Measurements from ENCODE around the gene CTDNEP1.

CTDNEP1 gene

DNA sequence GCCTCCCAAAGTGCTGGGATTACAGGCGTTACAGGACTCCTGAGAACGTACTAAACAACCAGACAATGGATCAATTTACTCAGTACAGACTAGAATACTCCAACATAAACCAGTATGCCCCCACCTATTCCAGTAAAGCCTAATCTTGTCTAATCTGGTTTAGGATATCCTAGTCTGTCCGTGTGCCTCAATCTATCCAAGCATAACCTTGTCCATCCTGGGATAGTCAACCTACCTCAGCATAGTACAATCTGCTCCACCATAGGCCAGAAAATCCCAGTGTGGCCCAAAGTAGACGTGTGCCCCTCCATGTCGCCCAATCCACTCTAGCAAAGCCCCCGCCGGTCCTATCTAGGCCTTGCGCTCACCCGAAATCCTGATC lies 17.8 kb downstream of the CTDNEP1 start:
- peak overlapping the region; percentile 85 for H3K4me3 ChIP-seq (ENCODE audit: low read length)
- TF ChIP-seq, protein P1, sequence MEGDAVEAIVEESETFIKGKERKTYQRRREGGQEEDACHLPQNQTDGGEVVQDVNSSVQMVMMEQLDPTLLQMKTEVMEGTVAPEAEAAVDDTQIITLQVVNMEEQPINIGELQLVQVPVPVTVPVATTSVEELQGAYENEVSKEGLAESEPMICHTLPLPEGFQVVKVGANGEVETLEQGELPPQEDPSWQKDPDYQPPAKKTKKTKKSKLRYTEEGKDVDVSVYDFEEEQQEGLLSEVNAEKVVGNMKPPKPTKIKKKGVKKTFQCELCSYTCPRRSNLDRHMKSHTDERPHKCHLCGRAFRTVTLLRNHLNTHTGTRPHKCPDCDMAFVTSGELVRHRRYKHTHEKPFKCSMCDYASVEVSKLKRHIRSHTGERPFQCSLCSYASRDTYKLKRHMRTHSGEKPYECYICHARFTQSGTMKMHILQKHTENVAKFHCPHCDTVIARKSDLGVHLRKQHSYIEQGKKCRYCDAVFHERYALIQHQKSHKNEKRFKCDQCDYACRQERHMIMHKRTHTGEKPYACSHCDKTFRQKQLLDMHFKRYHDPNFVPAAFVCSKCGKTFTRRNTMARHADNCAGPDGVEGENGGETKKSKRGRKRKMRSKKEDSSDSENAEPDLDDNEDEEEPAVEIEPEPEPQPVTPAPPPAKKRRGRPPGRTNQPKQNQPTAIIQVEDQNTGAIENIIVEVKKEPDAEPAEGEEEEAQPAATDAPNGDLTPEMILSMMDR (conservative IDR thresholded peaks at IDR 0.05; ENCODE audit: low read depth, low read length): no peak
- DNase-seq (ENCODE audit: low read depth): no peak

DNA sequence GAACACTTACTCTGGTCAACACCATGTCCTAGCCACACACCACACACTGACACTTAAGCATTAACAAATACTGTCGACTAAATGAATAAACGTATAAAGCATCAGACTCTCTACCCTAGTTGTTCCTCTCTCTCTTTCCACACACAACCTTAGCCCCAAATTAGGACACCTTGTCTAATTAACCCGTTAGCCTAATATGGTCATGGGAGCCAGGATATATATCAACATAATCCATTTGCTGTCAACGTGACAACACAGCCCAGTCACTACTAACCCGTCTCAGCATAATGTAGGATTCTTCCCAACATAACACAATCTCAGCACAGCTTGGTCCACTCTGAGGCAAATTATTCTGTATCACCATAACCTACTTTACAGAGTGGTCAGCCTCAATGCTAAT lies 19.4 kb downstream of the CTDNEP1 start:
- no peak for DNase-seq (ENCODE audit: low read depth)
- H3K4me3 ChIP-seq (ENCODE audit: low read length): peak overlapping the region; percentile 15
- TF ChIP-seq, protein P1 (conservative IDR thresholded peaks at IDR 0.05; ENCODE audit: low read depth, low read length): no peak

DNA sequence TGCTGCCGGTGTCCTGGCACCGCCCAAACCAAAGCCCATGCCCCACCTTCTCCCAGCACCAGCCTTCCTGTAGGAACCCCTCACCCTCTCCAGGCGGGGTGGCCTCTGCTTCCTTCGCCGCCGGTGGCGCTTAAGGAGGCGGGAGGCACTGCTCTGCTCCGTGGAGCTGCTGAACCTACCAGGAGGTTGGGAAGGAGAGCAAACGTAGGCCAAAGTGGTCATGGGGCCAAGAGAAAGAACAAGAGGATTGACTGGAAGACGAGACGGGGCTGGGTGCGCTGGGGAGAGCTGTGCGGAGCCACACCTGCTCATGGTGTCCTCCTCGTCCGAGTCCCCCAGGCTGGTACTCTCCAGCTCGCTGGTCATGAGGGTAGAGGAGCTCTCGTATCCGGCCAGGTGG lies 22.0 kb downstream of the CTDNEP1 start:
- no peak overlapping the region for H3K4me3 ChIP-seq (ENCODE audit: low read length)
- no peak for DNase-seq (ENCODE audit: low read depth)
- TF ChIP-seq, protein P1 (conservative IDR thresholded peaks at IDR 0.05; ENCODE audit: low read depth, low read length): no peak

DNA sequence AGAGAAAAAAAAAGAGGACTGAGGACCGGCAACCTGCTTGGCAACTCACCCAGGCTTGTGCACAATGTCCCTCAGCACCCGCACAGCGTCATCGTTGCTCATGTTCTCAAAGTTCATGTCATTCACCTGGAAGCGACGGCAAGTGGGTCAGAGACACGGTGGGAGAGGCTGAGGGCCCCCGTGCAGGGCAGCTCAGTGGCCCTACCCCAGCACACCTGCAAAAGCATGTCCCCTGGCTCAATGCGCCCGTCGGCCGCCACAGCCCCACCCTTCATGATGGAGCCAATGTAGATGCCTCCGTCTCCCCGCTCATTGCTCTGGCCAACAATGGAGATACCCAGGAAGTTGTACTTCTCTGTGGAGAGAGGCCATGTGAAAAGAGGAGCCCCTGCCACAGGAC lies 22.6 kb downstream of the CTDNEP1 start:
- TF ChIP-seq, protein P1 (conservative IDR thresholded peaks at IDR 0.05; ENCODE audit: low read depth, low read length): no peak
- H3K4me3 ChIP-seq (ENCODE audit: low read length): no peak overlapping the region
- no peak for DNase-seq (ENCODE audit: low read depth)

DNA sequence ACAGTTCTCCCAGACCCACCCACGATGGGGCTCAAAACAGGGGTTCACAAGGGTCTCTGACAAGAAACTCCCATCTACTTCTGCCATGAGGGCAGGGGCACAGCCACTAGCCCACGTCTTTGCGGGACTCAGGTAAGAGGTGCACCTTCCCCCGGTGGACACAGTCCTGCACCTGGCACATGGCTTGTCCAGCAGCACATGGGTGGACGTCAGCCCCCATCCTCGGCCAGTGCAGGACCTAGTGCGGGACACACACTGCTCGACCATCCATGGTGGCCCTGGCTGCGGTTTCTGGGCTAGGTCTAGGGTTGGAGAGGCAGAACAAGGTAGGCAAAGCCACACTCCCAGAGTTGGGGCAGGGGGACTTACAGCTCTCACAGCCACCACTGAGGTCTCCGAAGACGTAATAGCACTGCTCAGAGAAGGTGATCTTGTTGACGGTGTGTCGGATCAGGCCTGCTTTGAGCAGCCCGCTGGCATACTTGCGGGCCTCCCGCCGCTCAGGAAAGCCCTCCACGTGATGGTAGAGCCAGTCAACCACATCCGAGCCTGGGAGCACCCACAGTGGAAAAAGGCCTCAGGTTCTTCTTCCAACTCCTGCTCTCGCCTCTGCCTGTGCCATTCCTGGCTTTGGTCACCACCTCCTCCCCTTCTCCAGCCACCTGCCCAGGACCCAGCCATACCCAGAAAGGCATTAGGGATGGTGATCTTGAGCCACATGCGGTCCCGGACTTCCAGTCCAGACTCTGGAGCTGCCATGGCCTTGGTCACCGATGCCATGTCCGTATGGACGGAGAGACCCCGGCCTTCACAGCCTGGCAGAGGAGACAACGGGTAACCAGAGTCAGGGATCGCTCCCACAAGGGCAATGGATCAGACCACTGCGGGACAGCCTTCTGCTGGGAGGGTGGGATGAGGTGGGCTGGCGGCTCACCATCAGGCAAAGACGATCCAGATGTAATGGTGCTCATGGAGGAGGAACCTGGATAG lies 24.5 kb downstream of the CTDNEP1 start:
- no peak overlapping the region for H3K4me3 ChIP-seq (ENCODE audit: low read length)
- TF ChIP-seq, protein P1 (conservative IDR thresholded peaks at IDR 0.05; ENCODE audit: low read depth, low read length): no peak

DNA sequence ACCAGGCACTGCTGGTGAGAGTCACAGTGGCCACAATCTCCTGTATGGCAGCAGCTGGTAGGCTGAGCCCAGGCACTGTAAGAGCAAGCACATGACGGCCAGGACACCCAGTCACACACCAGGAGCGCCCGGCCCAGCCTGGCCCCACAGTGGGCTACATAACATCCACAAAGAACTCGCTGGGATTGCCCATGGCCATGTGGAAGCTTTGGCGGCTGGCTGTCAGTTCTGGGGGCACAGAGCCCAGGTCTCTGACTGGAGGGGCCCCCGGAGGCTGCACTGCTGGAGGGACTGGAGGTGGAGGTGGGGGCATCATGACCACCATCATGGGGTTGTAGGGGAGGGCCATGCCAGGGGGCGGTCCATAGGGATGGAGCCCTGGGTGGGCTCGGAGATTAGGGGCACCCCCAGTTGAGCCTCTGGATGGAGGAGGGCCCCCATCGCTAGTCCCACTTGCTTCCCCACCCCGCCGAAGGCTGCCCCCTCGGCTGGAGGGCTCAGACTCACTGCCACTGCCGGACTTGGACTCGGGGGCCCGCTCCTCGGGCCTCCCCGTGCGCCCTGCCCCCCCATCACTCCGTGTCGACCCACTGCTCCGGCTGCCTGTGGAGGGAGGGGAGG lies 25.7 kb downstream of the CTDNEP1 start:
- DNase-seq (ENCODE audit: low read depth): no peak
- no peak overlapping the region for H3K4me3 ChIP-seq (ENCODE audit: low read length)
- TF ChIP-seq, protein P1 (conservative IDR thresholded peaks at IDR 0.05; ENCODE audit: low read depth, low read length): no peak

More for the DNA sequence above, 24.5 kb downstream of the CTDNEP1 start:
- no peak for DNase-seq (ENCODE audit: low read depth)

All from retinal pigment epithelial cell (primary cell).